GM12878 (cell line): Measurements from ENCODE around the gene AGAP1. TPM values are rescaled to one million over a fixed set of nuclear protein-coding genes. Genes with fewer than 3 reads are reported as not detected.

ENCODE experiments used
- ATAC-seq: fragments of 200-7000 bp; cut with Tn5 transposase; 3 replicates; pipeline ENCODE4 v1.9.1; 2020; ENCODE audit warnings: mild to moderate bottlenecking, moderate library complexity
- BruUV-seq: library from RNA; stranded (reverse); fragments of 400-500 nt; replicated peaks from 2 replicates; lab custom pipeline; 2021; lab: Mats Ljungman, UMichigan
- CTCF ChIA-PET: fragments of 300-600 bp; sonication (Branson Sonifier 250); formaldehyde crosslinking; extraction: SDS; loops from one replicate; lab custom pipeline; 2021; ENCODE audit warnings: inconsistent platforms; lab: Yijun Ruan, JAX
- POLR2A ChIA-PET: fragments of 350-600 bp; formaldehyde crosslinking; extraction: SDS; loops from one replicate; lab custom pipeline; 2021; ENCODE audit warnings: inconsistent platforms; lab: Charles Lee
- RAD21 ChIA-PET: fragments of 300-600 bp; sonication (Branson Sonifier 250); formaldehyde crosslinking; loops from one replicate; lab custom pipeline; 2023; ENCODE audit warnings: antibody characterized with exemption; ENCODE audit not compliant: unreplicated experiment; lab: Charles Lee
- SMC1A ChIA-PET: fragments of 300-600 bp; sonication (Branson Sonifier 250); formaldehyde crosslinking; loops from one replicate; lab custom pipeline; 2023; ENCODE audit not compliant: unreplicated experiment, uncharacterized antibody; lab: Charles Lee
- DNase-seq: peaks from one replicate; pipeline ENCODE4 v3.0.0-alpha.2; 2011; ENCODE audit warnings: low read depth, low spot score
- FAIRE-seq: peaks from 3 replicates; lab custom pipeline; 2011; peaks lifted over from hg19 to GRCh38; lab: Jason Lieb, UNC
- H2AFZ ChIP-seq: 2 replicates; pipeline ENCODE4 v1.6.0; 2011; ENCODE audit warnings: low read depth, low read length, control low read depth; ENCODE audit not compliant: control insufficient read depth
- H3K27ac ChIP-seq: 2 replicates; pipeline ENCODE4 v1.5.1; 2011; ENCODE audit warnings: control low read depth; ENCODE audit not compliant: control insufficient read depth, insufficient read depth
- H3K27me3 ChIP-seq, 2 experiments: replicated peaks in 1 of 2; 2 replicates each; pipeline versions ENCODE4 v1.6.0 to v1.6.1; 2011; ENCODE audit warnings: low read length in 1 of 2; ENCODE audit not compliant: control insufficient read depth in 2 of 2, insufficient read depth in 2 of 2
- H3K36me3 ChIP-seq, 2 experiments: 2 replicates each; pipeline ENCODE4 v1.5.1; 2011; ENCODE audit warnings: low read length in 1 of 2; ENCODE audit not compliant: control insufficient read depth in 2 of 2, insufficient read depth in 2 of 2
- H3K4me1 ChIP-seq: 2 replicates; pipeline ENCODE4 v1.6.1; 2011; ENCODE audit warnings: mild to moderate bottlenecking, low read length, moderate library complexity, mixed read lengths; ENCODE audit not compliant: control insufficient read depth, insufficient read depth
- H3K4me2 ChIP-seq: 2 replicates; pipeline ENCODE4 v1.6.0; 2011; ENCODE audit warnings: control low read depth; ENCODE audit not compliant: control insufficient read depth, insufficient read depth
- H3K4me3 ChIP-seq: fragments of 200-600 bp; sonication (generic); 2 replicates; pipeline ENCODE4 v1.5.1; 2016
- H3K79me2 ChIP-seq: 2 replicates; pipeline ENCODE4 v1.6.0; 2011; ENCODE audit warnings: low read length; ENCODE audit not compliant: control insufficient read depth, insufficient read depth
- H3K9ac ChIP-seq: 2 replicates; pipeline ENCODE4 v1.8.0; 2011; ENCODE audit warnings: low read length, control low read depth, mixed read lengths; ENCODE audit not compliant: control insufficient read depth, insufficient read depth
- H3K9me3 ChIP-seq: replicated peaks from 3 replicates; pipeline ENCODE4 v1.5.1; 2011; ENCODE audit warnings: mild to moderate bottlenecking, low read length; ENCODE audit not compliant: control insufficient read depth, insufficient read depth
- H4K20me1 ChIP-seq: 2 replicates; pipeline ENCODE4 v1.6.0; 2011; ENCODE audit not compliant: control insufficient read depth, insufficient read depth
- E4F1 ChIP-seq: fragments of 450-650 bp; IDR thresholded peaks from 2 replicates; pipeline ENCODE4 v1.6.1; 2018; ENCODE audit warnings: borderline replicate concordance, mild to moderate bottlenecking; ENCODE audit not compliant: partially characterized antibody
- FOS ChIP-seq: IDR thresholded peaks from 3 replicates; pipeline ENCODE4 v1.6.1; 2011; ENCODE audit warnings: borderline replicate concordance; ENCODE audit not compliant: insufficient read length; ENCODE audit errors: extremely low read depth
- GABPA ChIP-seq: IDR thresholded peaks from 2 replicates; pipeline ENCODE4 v1.6.1; 2014; ENCODE audit warnings: antibody characterized with exemption, low read depth, mild to moderate bottlenecking, inconsistent platforms
- KLF5 ChIP-seq: fragments of 450-650 bp; IDR thresholded peaks from 2 replicates; pipeline ENCODE4 v1.6.1; 2014; ENCODE audit warnings: mild to moderate bottlenecking; ENCODE audit not compliant: partially characterized antibody
- NBN ChIP-seq: fragments of 450-650 bp; IDR thresholded peaks from 2 replicates; pipeline ENCODE4 v1.6.1; 2016
- NFIC ChIP-seq: IDR thresholded peaks from 2 replicates; pipeline ENCODE4 v1.6.1; 2012; ENCODE audit warnings: low read depth, mild to moderate bottlenecking, inconsistent platforms, low read length, moderate library complexity
- POLR2AphosphoS2 ChIP-seq: IDR thresholded peaks from 2 replicates; pipeline ENCODE4 v1.6.1; 2011; ENCODE audit warnings: low read depth, mild to moderate bottlenecking, low read length, improper control_type of control experiment, moderate library complexity
- POU2F2 ChIP-seq: IDR thresholded peaks from 3 replicates; pipeline ENCODE4 v1.6.1; 2011; ENCODE audit warnings: low read depth, mild to moderate bottlenecking, low read length, borderline replicate concordance
- SIN3A ChIP-seq: IDR thresholded peaks from 2 replicates; pipeline ENCODE4 v1.6.1; 2012; ENCODE audit warnings: low read depth, low read length, improper control_type of control experiment
- SKIL ChIP-seq: fragments of 450-650 bp; IDR thresholded peaks from 2 replicates; pipeline ENCODE4 v1.6.1; 2017; ENCODE audit warnings: mild to moderate bottlenecking, low read depth, inconsistent platforms; ENCODE audit not compliant: poor library complexity, severe bottlenecking
- SMAD1 ChIP-seq: fragments of 450-650 bp; IDR thresholded peaks from 2 replicates; pipeline ENCODE4 v1.6.1; 2018; ENCODE audit warnings: mild to moderate bottlenecking, low read depth; ENCODE audit not compliant: partially characterized antibody
- TARDBP ChIP-seq: IDR thresholded peaks from 2 replicates; pipeline ENCODE4 v1.6.1; 2016; ENCODE audit warnings: borderline replicate concordance
- ZBED1 ChIP-seq: IDR thresholded peaks from 2 replicates; pipeline ENCODE4 v1.6.1; 2016; ENCODE audit warnings: borderline replicate concordance
- ZNF274 ChIP-seq: IDR thresholded peaks from one replicate; pipeline ENCODE4 v1.8.0; 2011; ENCODE audit not compliant: insufficient read length, insufficient read depth
- ZNF687 ChIP-seq: fragments of 450-650 bp; IDR thresholded peaks from 2 replicates; pipeline ENCODE4 v1.6.1; 2017; ENCODE audit warnings: mild to moderate bottlenecking, moderate library complexity
- WGBS: methylation state at CpG from one replicate; pipeline ENCODE4 v1.1.6; 2016; ENCODE audit warnings: low lambda C conversion rate; ENCODE audit not compliant: insufficient replicate concordance, insufficient coverage; ENCODE audit errors: missing lambda C conversion rate; 5-methylcytosine and 5-hydroxymethylcytosine counted together
- in situ Hi-C: fragments of 300-500 bp; cut with MboI; formaldehyde crosslinking; loops from 9 replicates; pipeline ENCODE4 v1.14.3; 2018; ENCODE audit warnings: mixed read lengths
- intact Hi-C: fragments of 100-400 bp; cut with micrococcal nuclease; formaldehyde crosslinking; loops from one replicate; pipeline ENCODE4 v1.14.2; 2022; ENCODE audit not compliant: unreplicated experiment
- polyA plus RNA-seq, 11 experiments: library from polyadenylated mRNA; depleted of rRNA in 4 of 11; unstranded in 6 of 11; stranded (reverse) in 5 of 11; fragments of >200 nt; fragmentation: Nextera tagmentation in 4 of 11; fragmentation: Illumina TruSeq in 1 of 11; extraction: Ambion mirVana in 4 of 11; extraction: Trizol in 1 of 11; gene quantifications; 1 replicate in 1 of 11; 2 replicates in 10 of 11; pipeline versions ENCODE4 v1.2.1 to v1.2.3, GENCODE V29; 2011 to 2016; ENCODE audit warnings: inconsistent platforms in 2 of 11, missing spikeins in 2 of 11, low read depth in 1 of 11
- total RNA-seq, 4 experiments: library from RNA; depleted of rRNA in 3 of 4; stranded (reverse); fragments of >200 nt in 3 of 4; fragmentation: Illumina TruSeq in 1 of 4; extraction: Trizol in 1 of 4; gene quantifications; 2 replicates each; pipeline versions ENCODE4 v1.2.1 to v1.2.3, GENCODE V29; 2013 to 2021

AGAP1 gene
- total and polyA plus RNA-seq, 10 of the 15 experiments (the other 5 are each of a cell fraction or from before 2014, with no cell fraction given): 0.05 to 0.15 (median 0.06) TPM; not detected in 7

GRCh38 chr2:235926229-235926628, 432.4 kb downstream of the AGAP1 start (continued):
- no peak for TF ChIP-seq SKIL
- TF ChIP-seq NBN: no peak
- no peak for TF ChIP-seq SIN3A

- no peak overlapping the region for H3K4me2 ChIP-seq
- SMC1A ChIA-PET: no interaction called here
- no TSS peak for BruUV-seq
- H3K79me2 ChIP-seq: no peaks in the 10 kb centered on the region
- in situ Hi-C loops: no loop called here
- WGBS: 42% methylated on average over 16 of the region's 16 CpGs
- no peak overlapping the region for H3K9ac ChIP-seq
- H3K27me3 ChIP-seq: no peaks in the 10 kb centered on the region
- intact Hi-C loops: no loop called here
- no peak overlapping the region for H3K4me3 ChIP-seq
- H3K27ac ChIP-seq: no peak overlapping the region
- H4K20me1 ChIP-seq: no peaks in the 10 kb centered on the region; the same call in 1 of the 2 replicates
- ATAC-seq (no peak), FAIRE-seq (no peak), DNase-seq (no peak)
- CTCF ChIA-PET: no interaction called here
- POLR2A ChIA-PET: no interaction called here
- H2AFZ ChIP-seq: no peak overlapping the region
- H3K36me3 ChIP-seq: no peaks in the 10 kb centered on the region
- no peaks in the 10 kb centered on the region for H3K4me1 ChIP-seq
- H3K9me3 ChIP-seq: no peaks in the 10 kb centered on the region; the same call in 2 of the 3 replicates
- RAD21 ChIA-PET: no interaction called here
- TF ChIP-seq ZBED1 (no peak), POU2F2 (no peak), POLR2AphosphoS2 (no peak), E4F1 (no peak), ZNF274 (no peak), GABPA (no peak), NFIC (no peak), SMAD1 (no peak), ZNF687 (no peak), TARDBP (no peak), FOS (no peak), KLF5 (no peak)
These were observed 435.0 kb downstream of the AGAP1 start for GRCh38 chr2:235928751-235929370.
